Measurements from ENCODE around the gene FAM25A. TPM values are rescaled to one million over a fixed set of nuclear protein-coding genes. Genes with fewer than 3 reads are reported as not detected.
"Not testable (repeated sequence)": the region's sequence is repeated elsewhere in the genome, so short reads cannot be mapped to it uniquely, and the experiment has no call there.

FAM25A gene
- not detected for total RNA-seq

- H3K27me3 ChIP-seq; H3K9ac ChIP-seq (ENCODE audit: low read depth in 2 of 2, low read length in 2 of 2); H3K9me3 ChIP-seq; H3K36me3 ChIP-seq; H3K4me3 ChIP-seq; H3K4me1 ChIP-seq; intact Hi-C loops (cut with DNase I); DNase-seq; H3K27ac ChIP-seq: not testable (repeated sequence)
Observed at GRCh38 chr10:87020056-87020455, at the start of gene FAM25A. Gene FAM25A, plus strand, starts transcription at chr10:87020294. Its CDS starts 31 bp downstream, at chr10:87020325.

DNA sequence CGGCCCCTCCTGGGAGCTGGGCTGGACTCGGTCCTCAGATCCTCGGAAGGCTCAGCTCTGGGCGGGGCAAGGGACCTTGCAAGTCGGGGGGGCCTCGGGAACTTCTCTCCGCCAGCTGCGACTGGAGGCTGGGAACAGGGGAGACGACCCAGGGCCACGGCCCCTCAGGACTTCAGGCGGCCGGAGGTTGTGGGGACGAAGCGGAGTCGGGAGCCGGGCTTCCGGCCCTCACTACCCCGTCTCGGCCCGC is 49.2 kb upstream of the FAM25A start:
- TF ChIP-seq, protein P1, sequence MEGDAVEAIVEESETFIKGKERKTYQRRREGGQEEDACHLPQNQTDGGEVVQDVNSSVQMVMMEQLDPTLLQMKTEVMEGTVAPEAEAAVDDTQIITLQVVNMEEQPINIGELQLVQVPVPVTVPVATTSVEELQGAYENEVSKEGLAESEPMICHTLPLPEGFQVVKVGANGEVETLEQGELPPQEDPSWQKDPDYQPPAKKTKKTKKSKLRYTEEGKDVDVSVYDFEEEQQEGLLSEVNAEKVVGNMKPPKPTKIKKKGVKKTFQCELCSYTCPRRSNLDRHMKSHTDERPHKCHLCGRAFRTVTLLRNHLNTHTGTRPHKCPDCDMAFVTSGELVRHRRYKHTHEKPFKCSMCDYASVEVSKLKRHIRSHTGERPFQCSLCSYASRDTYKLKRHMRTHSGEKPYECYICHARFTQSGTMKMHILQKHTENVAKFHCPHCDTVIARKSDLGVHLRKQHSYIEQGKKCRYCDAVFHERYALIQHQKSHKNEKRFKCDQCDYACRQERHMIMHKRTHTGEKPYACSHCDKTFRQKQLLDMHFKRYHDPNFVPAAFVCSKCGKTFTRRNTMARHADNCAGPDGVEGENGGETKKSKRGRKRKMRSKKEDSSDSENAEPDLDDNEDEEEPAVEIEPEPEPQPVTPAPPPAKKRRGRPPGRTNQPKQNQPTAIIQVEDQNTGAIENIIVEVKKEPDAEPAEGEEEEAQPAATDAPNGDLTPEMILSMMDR (IDR thresholded peaks at IDR 0.05) = no peak
- H3K27ac ChIP-seq = peak overlapping the region; percentile 69
- intact Hi-C loops (cut with DNase I) = loop anchor here (10.0 kb wide), 1 partner anchor 124 kb away; the partner anchor contains the start of genes GLUD1 and SHLD2
- no peaks in the 10 kb centered on the region for H3K9me3 ChIP-seq
- H3K4me3 ChIP-seq = peak overlapping the region; percentile 39
- no peak for DNase-seq
- no peaks in the 10 kb centered on the region for H3K27me3 ChIP-seq
- H3K4me1 ChIP-seq = peaks cover 9% of the 10 kb centered on the region
- H3K9ac ChIP-seq (ENCODE audit: low read depth in 2 of 2, low read length in 2 of 2) = peak overlapping the region; percentile 77 to 81
- no peaks in the 10 kb centered on the region for H3K36me3 ChIP-seq

GRCh38 chr10:86971232-86971991 is 48.7 kb upstream of the FAM25A start:
- DNase-seq = peak; percentile 92
- no peaks in the 10 kb centered on the region for H3K9me3 ChIP-seq
- H3K9ac ChIP-seq (ENCODE audit: low read depth in 2 of 2, low read length in 2 of 2) = peak overlapping the region; percentile 77 to 81
- H3K4me1 ChIP-seq = peaks cover 9% of the 10 kb centered on the region
- TF ChIP-seq, protein P1 (IDR thresholded peaks at IDR 0.05) = no peak
- no peaks in the 10 kb centered on the region for H3K27me3 ChIP-seq
- no peaks in the 10 kb centered on the region for H3K36me3 ChIP-seq
- peak overlapping the region; percentile 69 for H3K27ac ChIP-seq
- H3K4me3 ChIP-seq = peak overlapping the region; percentile 39
- intact Hi-C loops (cut with DNase I) = loop anchor here (10.0 kb wide), 1 partner anchor 123 kb away; the partner anchor contains the start of genes GLUD1 and SHLD2

DNA sequence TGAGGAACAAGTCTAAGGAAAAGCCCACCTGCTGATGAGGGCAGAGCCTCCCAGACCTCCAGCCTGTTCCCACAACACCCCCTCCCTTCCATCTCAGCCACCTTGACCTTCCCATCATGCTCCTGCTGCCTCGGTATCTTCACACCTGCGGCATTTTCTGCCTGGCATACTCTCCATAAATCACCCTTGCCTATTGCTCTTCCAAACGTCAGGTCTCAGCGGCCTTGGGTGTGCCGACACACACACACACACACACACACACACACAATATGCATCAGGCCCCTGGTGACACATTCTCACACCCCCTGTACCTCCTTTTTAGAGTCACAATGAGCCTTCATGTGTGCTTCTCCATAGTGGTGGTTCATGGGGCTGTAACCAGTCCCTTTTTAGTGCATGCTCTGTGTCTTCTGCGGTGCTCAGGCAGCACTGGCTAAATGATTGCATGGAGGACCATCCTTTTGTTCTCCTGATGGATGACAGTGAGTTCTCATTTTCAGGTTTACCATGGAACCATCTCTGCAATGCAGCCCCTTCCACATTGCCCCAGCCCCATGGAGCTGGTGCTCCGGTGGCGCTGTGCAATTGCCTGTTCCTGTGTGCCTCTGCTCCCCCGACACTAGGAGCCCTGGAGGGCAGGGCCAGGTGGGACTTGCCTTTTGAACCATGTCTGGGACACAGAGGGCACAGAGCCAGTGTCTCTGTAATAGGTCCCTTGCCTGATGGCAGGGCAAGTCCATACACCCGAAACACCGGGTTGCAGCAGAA is 47.3 kb upstream of the FAM25A start:
- intact Hi-C loops (cut with DNase I) = loop anchor here (10.0 kb wide), 1 partner anchor 122 kb away; the partner anchor contains the start of genes GLUD1 and SHLD2
- no peaks in the 10 kb centered on the region for H3K9me3 ChIP-seq
- no peak overlapping the region for H3K4me3 ChIP-seq
- H3K4me1 ChIP-seq = peaks cover 6% of the 10 kb centered on the region
- H3K27ac ChIP-seq = no peak overlapping the region
- TF ChIP-seq, protein P1 (IDR thresholded peaks at IDR 0.05) = no peak
- DNase-seq = no peak
- H3K27me3 ChIP-seq = no peaks in the 10 kb centered on the region
- H3K36me3 ChIP-seq = no peaks in the 10 kb centered on the region
- H3K9ac ChIP-seq (ENCODE audit: low read depth in 2 of 2, low read length in 2 of 2) = no peak overlapping the region

GRCh38 chr10:86974484-86974883 is 45.6 kb upstream of the FAM25A start:
- no peak overlapping the region for H3K27ac ChIP-seq
- H3K4me1 ChIP-seq = peaks cover 4% of the 10 kb centered on the region
- TF ChIP-seq, protein P1 (IDR thresholded peaks at IDR 0.05) = no peak
- H3K36me3 ChIP-seq = no peaks in the 10 kb centered on the region
- H3K27me3 ChIP-seq = no peaks in the 10 kb centered on the region
- H3K9ac ChIP-seq (ENCODE audit: low read depth in 2 of 2, low read length in 2 of 2) = no peak overlapping the region
- intact Hi-C loops (cut with DNase I) = loop anchor here (10.0 kb wide), 1 partner anchor 120 kb away; the partner anchor contains the start of genes GLUD1 and SHLD2
- H3K4me3 ChIP-seq = no peak overlapping the region
- no peaks in the 10 kb centered on the region for H3K9me3 ChIP-seq
- no peak for DNase-seq
